Nephron progenitor cell (in vitro differentiated cells): ENCODE measurements around the gene SHISA7.
A peak's percentile ranks its signal among the peaks of the same experiment; 100 is the strongest.
"Not testable (repeated sequence)": the region's sequence is repeated elsewhere in the genome, so short reads cannot be mapped to it uniquely, and the experiment has no call there.

Experiments used
- DNase-seq: peaks from one replicate; pipeline ENCODE4 v3.0.0; 2021
- H3K27ac Mint-ChIP-seq: 2 replicates; pipeline ENCODE4 v1.8.0; 2021; ENCODE audit warnings: mild to moderate bottlenecking, moderate library complexity, mixed read lengths
- H3K27me3 Mint-ChIP-seq: 2 replicates; pipeline ENCODE4 v1.8.0; 2021; ENCODE audit warnings: mild to moderate bottlenecking, low read depth, mixed read lengths; ENCODE audit not compliant: poor library complexity
- H3K36me3 Mint-ChIP-seq: 2 replicates; pipeline ENCODE4 v1.8.0; 2021; ENCODE audit warnings: low read depth, mixed read lengths
- H3K4me1 Mint-ChIP-seq: 2 replicates; pipeline ENCODE4 v1.8.0; 2021; ENCODE audit warnings: mixed read lengths
- H3K4me3 Mint-ChIP-seq: 2 replicates; pipeline ENCODE4 v1.8.0; 2021; ENCODE audit warnings: mild to moderate bottlenecking, moderate library complexity, mixed read lengths
- H3K9me3 Mint-ChIP-seq: 2 replicates; pipeline ENCODE4 v1.8.0; 2021; ENCODE audit warnings: mild to moderate bottlenecking, moderate library complexity, mixed read lengths
- CTCF ChIP-seq: fragments of 200-600 bp; sonication (generic); IDR thresholded peaks from 2 replicates; pipeline ENCODE4 v1.5.0; 2021; ENCODE audit warnings: antibody characterized with exemption

SHISA7 gene

GRCh38 chr19:55451163-55451964 is 8.3 kb upstream of the SHISA7 start:
- H3K36me3 Mint-ChIP-seq: peaks cover 12% of the 10 kb centered on the region
- no peak for TF ChIP-seq CTCF
- peak; percentile 49 for DNase-seq
- no peaks in the 10 kb centered on the region for H3K9me3 Mint-ChIP-seq
- H3K27ac Mint-ChIP-seq: no peak overlapping the region
- peaks cover 31% of the 10 kb centered on the region for H3K4me1 Mint-ChIP-seq
- peak overlapping the region; percentile 83 for H3K4me3 Mint-ChIP-seq
- peaks cover 38% of the 10 kb centered on the region for H3K27me3 Mint-ChIP-seq

- Mint-ChIP-seq H3K27me3 (peaks cover 38% of the 10 kb centered on the region), H3K9me3 (peaks cover 3% of the 10 kb centered on the region), H3K4me3 (no peak overlapping the region), H3K4me1 (peaks cover 27% of the 10 kb centered on the region), H3K27ac (no peak overlapping the region), H3K36me3 (peaks cover 8% of the 10 kb centered on the region)
- TF ChIP-seq CTCF: no peak
- no peak for DNase-seq
Measured at GRCh38 chr19:55449469-55449868, 6.4 kb upstream of the SHISA7 start.

GRCh38 chr19:55448175-55448490 is 5.0 kb upstream of the SHISA7 start:
- H3K4me3 Mint-ChIP-seq: not testable (repeated sequence)

GRCh38 chr19:55447421-55448174 is 4.5 kb upstream of the SHISA7 start:
- H3K9me3 Mint-ChIP-seq: peaks cover 3% of the 10 kb centered on the region

More at GRCh38 chr19:55448175-55448490, 5.0 kb upstream of the SHISA7 start:
- peaks cover 22% of the 10 kb centered on the region for H3K4me1 Mint-ChIP-seq
- not testable (repeated sequence) for H3K36me3 Mint-ChIP-seq, H3K9me3 Mint-ChIP-seq, DNase-seq, H3K27ac Mint-ChIP-seq
- peaks cover 30% of the 10 kb centered on the region for H3K27me3 Mint-ChIP-seq

GRCh38 chr19:55446060-55446459 is 3.0 kb upstream of the SHISA7 start:
- Mint-ChIP-seq H3K36me3 (no peaks in the 10 kb centered on the region), H3K4me1 (peaks cover 23% of the 10 kb centered on the region), H3K9me3 (peaks cover 7% of the 10 kb centered on the region), H3K27me3 (peaks cover 9% of the 10 kb centered on the region), H3K4me3 (no peak overlapping the region), H3K27ac (no peak overlapping the region)
- DNase-seq: no peak
- TF ChIP-seq CTCF: no peak

More at GRCh38 chr19:55447421-55448174, 4.5 kb upstream of the SHISA7 start:
- Mint-ChIP-seq H3K27ac (no peak overlapping the region), H3K27me3 (peaks cover 24% of the 10 kb centered on the region), H3K4me3 (no peak overlapping the region), H3K4me1 (peaks cover 22% of the 10 kb centered on the region), H3K36me3 (no peaks in the 10 kb centered on the region)
- DNase-seq: peak; percentile 46
- TF ChIP-seq CTCF: no peak

- H3K27ac Mint-ChIP-seq: no peak overlapping the region
- no peaks in the 10 kb centered on the region for H3K27me3 Mint-ChIP-seq
- TF ChIP-seq CTCF: no peak
- H3K4me1 Mint-ChIP-seq: peaks cover 22% of the 10 kb centered on the region
- no peak for DNase-seq
- no peaks in the 10 kb centered on the region for H3K36me3 Mint-ChIP-seq
- H3K9me3 Mint-ChIP-seq: peaks cover 7% of the 10 kb centered on the region
- H3K4me3 Mint-ChIP-seq: no peak overlapping the region
Measured at GRCh38 chr19:55444646-55445045, 1.5 kb upstream of the SHISA7 start.
